ENCODE results near the gene TFDP3.

DNA sequence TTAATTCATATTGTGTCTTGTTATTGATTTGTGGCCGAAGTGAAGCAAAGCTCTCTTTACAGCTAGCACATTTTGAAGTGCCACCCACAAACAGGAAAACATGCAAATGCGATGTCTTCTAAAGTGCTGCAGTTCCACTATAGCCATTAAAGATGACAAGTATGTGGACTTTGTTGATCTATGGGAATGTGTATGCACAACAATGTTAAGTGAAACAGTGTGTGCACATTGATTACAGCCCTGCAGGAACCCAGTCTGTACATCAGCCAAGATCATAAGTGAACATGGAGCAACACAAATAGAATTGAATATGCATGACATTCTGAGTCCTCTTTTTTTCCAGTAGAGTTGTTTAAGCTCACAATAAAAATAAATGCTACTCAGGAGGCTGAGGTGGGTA lies 43.0 kb downstream of the TFDP3 start:
- TF ChIP-seq, protein P1, sequence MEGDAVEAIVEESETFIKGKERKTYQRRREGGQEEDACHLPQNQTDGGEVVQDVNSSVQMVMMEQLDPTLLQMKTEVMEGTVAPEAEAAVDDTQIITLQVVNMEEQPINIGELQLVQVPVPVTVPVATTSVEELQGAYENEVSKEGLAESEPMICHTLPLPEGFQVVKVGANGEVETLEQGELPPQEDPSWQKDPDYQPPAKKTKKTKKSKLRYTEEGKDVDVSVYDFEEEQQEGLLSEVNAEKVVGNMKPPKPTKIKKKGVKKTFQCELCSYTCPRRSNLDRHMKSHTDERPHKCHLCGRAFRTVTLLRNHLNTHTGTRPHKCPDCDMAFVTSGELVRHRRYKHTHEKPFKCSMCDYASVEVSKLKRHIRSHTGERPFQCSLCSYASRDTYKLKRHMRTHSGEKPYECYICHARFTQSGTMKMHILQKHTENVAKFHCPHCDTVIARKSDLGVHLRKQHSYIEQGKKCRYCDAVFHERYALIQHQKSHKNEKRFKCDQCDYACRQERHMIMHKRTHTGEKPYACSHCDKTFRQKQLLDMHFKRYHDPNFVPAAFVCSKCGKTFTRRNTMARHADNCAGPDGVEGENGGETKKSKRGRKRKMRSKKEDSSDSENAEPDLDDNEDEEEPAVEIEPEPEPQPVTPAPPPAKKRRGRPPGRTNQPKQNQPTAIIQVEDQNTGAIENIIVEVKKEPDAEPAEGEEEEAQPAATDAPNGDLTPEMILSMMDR (IDR thresholded peaks at IDR 0.05) = no peak
- TF ChIP-seq POLR2A (IDR thresholded peaks at IDR 0.05; ENCODE audit: low read depth) (no peak), EP300 (IDR thresholded peaks at IDR 0.05) (no peak), POLR2AphosphoS5 (IDR thresholded peaks at IDR 0.05) (no peak)
